IgD-negative memory B cell (primary cell): ENCODE results near the gene GLB1L2. TPM values are rescaled to one million over a fixed set of nuclear protein-coding genes. Genes with fewer than 3 reads are reported as not detected.
A peak's percentile ranks its signal among the peaks of the same experiment; 100 is the strongest.

Experiments used
- H3K27ac Mint-ChIP-seq, 3 donors: one replicate each; pipeline ENCODE4 v1.8.0; 2020 to 2022; ENCODE audit warnings: mild to moderate bottlenecking in 3 of 3, mixed read lengths in 3 of 3, moderate library complexity in 1 of 3
- H3K27me3 Mint-ChIP-seq: one replicate; pipeline ENCODE4 v1.8.0; 2021; ENCODE audit warnings: mixed read lengths
- H3K36me3 Mint-ChIP-seq: one replicate; pipeline ENCODE4 v1.8.0; 2020; ENCODE audit warnings: mild to moderate bottlenecking, mixed read lengths
- H3K4me1 Mint-ChIP-seq, 3 donors: one replicate each; pipeline ENCODE4 v1.8.0; 2020 to 2022; ENCODE audit warnings: mixed read lengths in 3 of 3, mild to moderate bottlenecking in 1 of 3
- H3K4me3 Mint-ChIP-seq, 4 donors: one replicate each; pipeline ENCODE4 v1.8.0; 2020 to 2022; ENCODE audit warnings: mild to moderate bottlenecking in 4 of 4, mixed read lengths in 4 of 4, moderate library complexity in 3 of 4
- H3K9me3 Mint-ChIP-seq, 3 donors: one replicate each; pipeline ENCODE4 v1.8.0; 2020 to 2021; ENCODE audit warnings: mixed read lengths in 3 of 3, mild to moderate bottlenecking in 1 of 3
- polyA plus RNA-seq: library from polyadenylated mRNA; unstranded; fragments of 300-500 nt; fragmentation: Illumina TruSeq; gene quantifications from one replicate; pipeline ENCODE4 v1.2.3, GENCODE V29; 2021

GLB1L2 gene
- polyA plus RNA-seq, 1 donor from 2014 or later: 0.63 TPM

GRCh38 chr11:134374171-134374570, 42.4 kb downstream of the GLB1L2 start:
- Mint-ChIP-seq H3K4me3 (no peak overlapping the region), H3K36me3 (no peaks in the 10 kb centered on the region), H3K27me3 (no peaks in the 10 kb centered on the region), H3K27ac (no peak overlapping the region), H3K4me1 (no peaks in the 10 kb centered on the region), H3K9me3 (no peaks in the 10 kb centered on the region)

GRCh38 chr11:134374891-134375550, 43.2 kb downstream of the GLB1L2 start:
- Mint-ChIP-seq H3K27ac (no peak overlapping the region), H3K27me3 (no peaks in the 10 kb centered on the region), H3K9me3 (no peaks in the 10 kb centered on the region), H3K4me1 (no peaks in the 10 kb centered on the region), H3K4me3 (no peak overlapping the region), H3K36me3 (no peaks in the 10 kb centered on the region)

DNA sequence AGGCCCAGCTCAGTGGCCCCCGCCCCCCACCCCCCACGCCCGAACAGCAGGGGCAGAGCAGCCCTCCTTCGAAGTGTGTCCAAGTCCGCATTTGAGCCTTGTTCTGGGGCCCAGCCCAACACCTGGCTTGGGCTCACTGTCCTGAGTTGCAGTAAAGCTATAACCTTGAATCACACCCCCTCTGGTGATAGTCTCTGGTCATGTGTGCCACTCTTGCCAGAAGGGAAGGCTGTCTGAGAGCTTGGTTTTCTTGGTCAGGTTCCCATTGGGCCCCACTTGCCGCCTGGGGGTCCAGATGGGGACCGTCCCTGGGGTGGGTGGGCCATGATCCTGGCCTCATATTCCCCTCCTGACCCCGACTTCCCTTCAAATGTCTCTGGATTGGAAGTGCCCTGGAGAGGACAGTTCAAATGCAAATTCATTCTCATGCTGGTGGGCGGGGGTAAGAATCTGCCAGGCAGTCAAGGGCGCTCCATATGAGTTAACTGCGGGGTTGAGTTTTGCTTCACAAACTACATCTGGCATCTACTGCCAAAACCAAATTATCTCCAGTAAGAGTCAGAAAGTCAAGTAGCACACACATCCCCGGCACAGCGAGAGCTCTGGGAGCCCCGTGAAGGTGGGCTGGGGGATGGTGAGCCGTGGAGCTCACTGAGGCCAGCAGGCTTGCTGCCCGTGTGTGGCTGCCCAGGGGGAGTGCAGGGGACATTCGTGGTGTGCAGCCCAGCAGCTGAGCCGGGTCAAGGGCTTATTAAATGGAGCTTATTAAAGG, 44.5 kb downstream of the GLB1L2 start:
- Mint-ChIP-seq H3K27ac (no peak overlapping the region), H3K27me3 (peaks cover 4% of the 10 kb centered on the region), H3K9me3 (no peaks in the 10 kb centered on the region), H3K4me3 (no peak overlapping the region), H3K4me1 (no peaks in the 10 kb centered on the region), H3K36me3 (no peaks in the 10 kb centered on the region)

- Mint-ChIP-seq H3K4me3 (no peak overlapping the region), H3K36me3 (no peaks in the 10 kb centered on the region), H3K27ac (no peak overlapping the region), H3K9me3 (no peaks in the 10 kb centered on the region), H3K4me1 (no peaks in the 10 kb centered on the region), H3K27me3 (peaks cover 5% of the 10 kb centered on the region)
Observed at GRCh38 chr11:134377876-134378275, 46.1 kb downstream of the GLB1L2 start.

- peaks cover 5% of the 10 kb centered on the region for H3K27me3 Mint-ChIP-seq
- no peaks in the 10 kb centered on the region for H3K9me3 Mint-ChIP-seq
- no peak overlapping the region for H3K27ac Mint-ChIP-seq
- H3K4me3 Mint-ChIP-seq: no peak overlapping the region
- H3K36me3 Mint-ChIP-seq: peaks cover 1% of the 10 kb centered on the region
- no peaks in the 10 kb centered on the region for H3K4me1 Mint-ChIP-seq
Observed at GRCh38 chr11:134379241-134379640, 47.5 kb downstream of the GLB1L2 start.

DNA sequence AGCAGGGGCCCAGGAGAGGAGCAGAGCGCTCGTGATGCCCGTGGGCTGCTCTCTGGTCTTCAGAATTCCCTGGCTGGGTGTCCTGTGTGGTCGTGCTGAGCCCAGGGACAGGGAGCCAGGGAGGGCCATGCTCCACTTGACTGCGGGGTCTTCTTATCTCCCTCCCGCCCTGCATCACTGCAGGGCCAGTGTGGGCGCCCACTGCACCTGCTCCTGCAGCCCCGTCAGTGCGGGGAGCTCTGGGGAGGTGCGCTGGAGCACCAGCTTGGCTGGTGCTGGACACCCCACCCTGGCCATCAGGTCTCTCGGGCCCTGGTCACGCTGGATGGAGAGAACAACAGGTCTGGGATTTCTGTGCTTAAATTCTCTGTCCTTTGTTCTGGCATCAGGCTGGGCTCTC, 48.4 kb downstream of the GLB1L2 start:
- peaks cover 1% of the 10 kb centered on the region for H3K36me3 Mint-ChIP-seq
- H3K9me3 Mint-ChIP-seq: no peaks in the 10 kb centered on the region
- peaks cover 5% of the 10 kb centered on the region for H3K27me3 Mint-ChIP-seq
- no peak overlapping the region for H3K4me3 Mint-ChIP-seq
- no peaks in the 10 kb centered on the region for H3K4me1 Mint-ChIP-seq
- peak overlapping the region in 1 of 3 donors; percentile 56 for H3K27ac Mint-ChIP-seq

DNA sequence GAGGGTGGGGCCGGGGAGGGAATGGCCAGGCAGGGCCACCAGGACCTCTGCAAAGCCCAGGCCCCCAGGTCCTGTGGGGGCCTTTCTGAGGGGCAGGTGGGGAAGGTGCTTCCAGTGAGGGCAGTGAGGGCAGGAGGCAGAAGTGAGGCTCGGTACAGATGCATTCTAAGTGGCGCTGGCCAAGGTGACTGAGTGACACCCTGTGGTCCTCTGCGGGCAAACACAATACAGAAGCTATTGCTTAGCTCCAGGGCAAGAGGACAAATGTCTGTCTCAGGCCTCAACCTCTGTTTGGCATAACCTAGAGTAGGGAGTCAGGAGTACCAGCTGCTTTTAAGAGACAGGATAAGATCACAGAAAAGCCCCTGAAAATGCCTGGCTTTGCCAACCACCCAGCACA, 49.0 kb downstream of the GLB1L2 start:
- Mint-ChIP-seq H3K9me3 (no peaks in the 10 kb centered on the region), H3K27me3 (peaks cover 5% of the 10 kb centered on the region), H3K4me1 (no peaks in the 10 kb centered on the region), H3K36me3 (peaks cover 1% of the 10 kb centered on the region), H3K27ac (no peak overlapping the region), H3K4me3 (no peak overlapping the region)

- peaks cover 5% of the 10 kb centered on the region for H3K27me3 Mint-ChIP-seq
- H3K9me3 Mint-ChIP-seq: no peaks in the 10 kb centered on the region
- peaks cover 1% of the 10 kb centered on the region for H3K36me3 Mint-ChIP-seq
- H3K4me3 Mint-ChIP-seq: no peak overlapping the region
- peaks cover 0 to 3% (median 0%) of the 10 kb centered on the region in 3 donors for H3K4me1 Mint-ChIP-seq
- H3K27ac Mint-ChIP-seq: peak overlapping the region in 1 of 3 donors; percentile 5
Observed at GRCh38 chr11:134382257-134382656, 50.5 kb downstream of the GLB1L2 start.

DNA sequence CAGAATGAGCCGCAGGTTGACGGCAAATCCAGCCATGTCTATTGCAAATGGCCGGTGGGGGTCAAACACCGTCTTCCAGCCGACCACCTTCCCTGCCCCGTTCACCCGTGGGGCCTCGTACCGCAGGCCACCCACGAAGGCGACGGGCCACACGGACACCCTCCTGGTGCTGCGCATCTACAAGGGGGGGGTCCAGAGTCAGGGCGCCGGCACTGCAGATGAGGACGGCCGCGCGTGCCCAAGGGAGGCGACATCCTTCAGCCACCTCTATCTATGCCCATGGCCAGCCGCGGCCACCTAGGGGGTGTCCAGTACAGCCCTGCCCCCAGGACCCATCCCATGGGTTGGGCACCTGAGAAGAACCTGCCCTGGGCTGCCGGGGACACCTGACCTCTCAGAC, 51.0 kb downstream of the GLB1L2 start:
- Mint-ChIP-seq H3K4me1 (peaks cover 0 to 5% (median 0%) of the 10 kb centered on the region in 3 donors), H3K27me3 (peaks cover 7% of the 10 kb centered on the region), H3K9me3 (no peaks in the 10 kb centered on the region), H3K27ac (no peak overlapping the region), H3K4me3 (no peak overlapping the region), H3K36me3 (peaks cover 1% of the 10 kb centered on the region)

GRCh38 chr11:134383576-134384221, 51.9 kb downstream of the GLB1L2 start:
- Mint-ChIP-seq H3K27me3 (peaks cover 11% of the 10 kb centered on the region), H3K4me1 (peaks cover 0 to 5% (median 0%) of the 10 kb centered on the region in 3 donors), H3K27ac (no peak overlapping the region), H3K4me3 (no peak overlapping the region), H3K36me3 (peaks cover 1% of the 10 kb centered on the region), H3K9me3 (no peaks in the 10 kb centered on the region)

- H3K4me3 Mint-ChIP-seq: no peak overlapping the region
- H3K36me3 Mint-ChIP-seq: peaks cover 1% of the 10 kb centered on the region
- H3K27ac Mint-ChIP-seq: no peak overlapping the region
- peaks cover 0 to 5% (median 0%) of the 10 kb centered on the region in 3 donors for H3K4me1 Mint-ChIP-seq
- no peaks in the 10 kb centered on the region for H3K9me3 Mint-ChIP-seq
- H3K27me3 Mint-ChIP-seq: peaks cover 11% of the 10 kb centered on the region
Observed at GRCh38 chr11:134384406-134384805, 52.6 kb downstream of the GLB1L2 start.

- no peaks in the 10 kb centered on the region for H3K9me3 Mint-ChIP-seq
- H3K4me3 Mint-ChIP-seq: no peak overlapping the region
- H3K27ac Mint-ChIP-seq: no peak overlapping the region
- peaks cover 12% of the 10 kb centered on the region for H3K27me3 Mint-ChIP-seq
- peaks cover 1% of the 10 kb centered on the region for H3K36me3 Mint-ChIP-seq
- H3K4me1 Mint-ChIP-seq: peaks cover 0 to 5% (median 0%) of the 10 kb centered on the region in 3 donors
Observed at GRCh38 chr11:134385171-134385570, 53.4 kb downstream of the GLB1L2 start.

DNA sequence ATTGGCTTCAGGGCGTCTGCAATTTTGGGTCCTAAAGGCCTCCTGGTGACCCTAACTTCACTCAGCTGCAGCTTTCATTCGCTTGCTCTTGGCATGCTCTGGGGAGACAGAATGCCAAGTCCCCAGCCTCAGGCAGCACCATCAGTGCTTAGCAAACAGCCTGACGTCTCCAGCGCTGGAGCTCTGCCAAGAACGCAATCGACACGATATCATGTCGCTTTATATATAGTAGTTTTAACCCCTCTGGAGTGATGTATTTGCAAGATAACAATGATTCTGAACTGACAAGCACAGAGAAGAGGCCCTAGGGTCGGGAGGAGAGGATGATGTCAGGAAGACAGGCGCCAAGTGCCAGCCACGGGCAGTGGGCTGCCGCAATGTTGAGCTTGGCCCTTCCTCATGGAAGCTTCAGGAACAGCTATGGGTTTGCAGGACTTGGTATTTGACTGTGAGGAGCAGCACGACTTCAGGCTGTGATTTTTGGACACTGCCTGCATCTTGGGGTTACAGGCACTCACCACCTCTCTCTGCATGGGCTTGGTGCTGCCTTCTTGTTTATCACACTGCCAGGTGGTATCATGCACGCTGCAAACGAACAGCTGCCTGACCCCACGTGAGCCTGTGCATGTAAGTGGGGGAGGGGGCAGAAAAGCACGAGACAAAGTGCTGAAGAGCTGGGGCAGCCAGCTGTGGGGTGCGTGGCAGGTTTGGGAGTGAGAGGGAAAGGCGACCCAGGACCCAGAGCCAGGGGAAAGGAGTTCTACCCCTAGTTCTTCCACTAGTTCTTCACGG, 54.2 kb downstream of the GLB1L2 start:
- Mint-ChIP-seq H3K27ac (no peak overlapping the region), H3K9me3 (no peaks in the 10 kb centered on the region), H3K27me3 (peaks cover 14% of the 10 kb centered on the region), H3K4me1 (peaks cover 0 to 5% (median 0%) of the 10 kb centered on the region in 3 donors), H3K4me3 (peak overlapping the region in 1 of 4 donors; percentile 51), H3K36me3 (peaks cover 1% of the 10 kb centered on the region)

GRCh38 chr11:134386945-134387344, 55.2 kb downstream of the GLB1L2 start:
- no peaks in the 10 kb centered on the region for H3K9me3 Mint-ChIP-seq
- peaks cover 0 to 5% (median 0%) of the 10 kb centered on the region in 3 donors for H3K4me1 Mint-ChIP-seq
- peaks cover 13% of the 10 kb centered on the region for H3K27me3 Mint-ChIP-seq
- H3K36me3 Mint-ChIP-seq: peaks cover 1% of the 10 kb centered on the region
- H3K27ac Mint-ChIP-seq: no peak overlapping the region
- H3K4me3 Mint-ChIP-seq: no peak overlapping the region

GRCh38 chr11:134387501-134387900, 55.7 kb downstream of the GLB1L2 start:
- Mint-ChIP-seq H3K4me3 (no peak overlapping the region), H3K4me1 (peaks cover 0 to 5% (median 0%) of the 10 kb centered on the region in 3 donors), H3K27ac (no peak overlapping the region)

More at GRCh38 chr11:134387501-134387900, 55.7 kb downstream of the GLB1L2 start:
- H3K27me3 Mint-ChIP-seq: peaks cover 13% of the 10 kb centered on the region
- peaks cover 1% of the 10 kb centered on the region for H3K36me3 Mint-ChIP-seq
- no peaks in the 10 kb centered on the region for H3K9me3 Mint-ChIP-seq
